Measurements from ENCODE around the gene LYPD6B.

LYPD6B gene

GRCh38 chr2:149167001-149167780 lies 128.7 kb downstream of the LYPD6B start:
- no peak for DNase-seq

DNA sequence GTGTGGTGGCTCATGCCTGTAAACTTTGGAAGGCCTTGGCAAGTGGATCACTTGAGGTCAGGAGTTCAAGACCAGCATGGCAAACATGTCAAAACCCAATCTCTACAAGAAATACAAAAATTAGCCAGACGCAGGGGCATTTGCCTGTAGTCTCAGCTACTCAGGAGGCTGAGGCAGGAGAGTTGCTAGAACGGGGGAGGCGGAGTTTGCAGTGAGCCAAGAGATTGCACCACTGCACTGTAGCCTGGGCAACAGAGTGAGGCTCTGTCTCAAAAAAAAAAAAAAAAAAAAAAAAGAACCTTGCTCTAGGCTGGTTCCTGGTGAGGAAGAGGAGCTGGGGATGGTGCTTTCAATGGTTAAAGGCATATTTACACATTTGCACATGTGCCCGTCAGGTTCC lies 129.4 kb downstream of the LYPD6B start:
- no peak for DNase-seq

DNA sequence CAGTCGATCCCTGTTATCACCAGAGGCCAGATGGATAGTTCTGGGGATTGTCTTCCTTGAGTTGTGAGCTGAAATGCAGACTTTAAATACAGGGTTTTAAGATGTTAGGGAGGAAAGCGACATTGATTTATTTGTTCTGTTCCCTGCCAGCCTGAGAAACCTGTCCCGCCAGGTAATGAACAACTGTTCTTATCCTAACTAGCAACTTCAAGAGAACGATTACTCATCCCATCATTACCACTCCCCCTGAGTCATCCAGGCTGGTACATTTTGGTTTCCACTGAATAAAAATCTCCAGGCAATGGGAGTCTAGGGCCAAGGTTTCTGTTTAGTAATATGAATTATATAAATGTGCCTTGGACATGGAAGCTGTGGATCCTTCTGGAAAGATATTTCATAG lies 131.2 kb downstream of the LYPD6B start:
- no peak for DNase-seq

- no peak for DNase-seq
These were observed 131.7 kb downstream of the LYPD6B start for GRCh38 chr2:149170156-149170555.

GRCh38 chr2:149170911-149171310 lies 132.4 kb downstream of the LYPD6B start:
- no peak for DNase-seq

GRCh38 chr2:149173220-149173619 lies 134.7 kb downstream of the LYPD6B start:
- no peak for DNase-seq

- no peak for DNase-seq
These were observed 137.5 kb downstream of the LYPD6B start for GRCh38 chr2:149175956-149176355.

- no peak for DNase-seq
These were observed 140.1 kb downstream of the LYPD6B start for GRCh38 chr2:149178612-149179011.

DNA sequence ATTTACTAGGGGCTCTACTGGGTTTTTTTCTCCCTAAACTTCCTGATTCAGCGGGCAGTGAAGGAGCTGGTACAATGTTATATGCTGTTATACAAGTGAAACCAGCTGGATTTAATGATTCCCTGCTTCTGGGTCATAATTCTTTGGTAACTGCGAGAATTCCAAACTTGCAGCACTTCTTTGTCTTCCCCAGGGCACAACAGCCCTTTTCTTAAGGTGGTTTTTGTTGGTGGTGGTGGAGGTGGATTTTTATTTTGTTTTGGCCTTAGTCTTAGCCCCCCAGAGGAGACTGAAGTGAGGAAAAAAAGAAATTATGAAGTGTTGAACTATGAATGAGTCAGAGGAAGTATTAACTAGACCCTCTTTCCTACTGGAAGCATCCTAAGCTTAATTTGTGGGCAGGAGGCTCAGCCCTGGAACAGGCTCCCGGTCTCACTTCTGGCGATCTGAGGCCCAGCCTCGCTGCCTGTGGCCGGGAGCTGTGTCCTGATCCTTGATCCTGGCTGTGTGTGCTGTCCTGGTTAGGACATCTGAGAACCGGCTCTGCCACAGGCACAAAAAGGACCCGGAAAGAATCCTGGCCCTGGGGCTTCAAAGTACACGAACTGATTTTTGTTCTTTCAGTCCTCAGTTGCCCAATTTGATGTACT lies 141.9 kb downstream of the LYPD6B start:
- DNase-seq = no peak

DNA sequence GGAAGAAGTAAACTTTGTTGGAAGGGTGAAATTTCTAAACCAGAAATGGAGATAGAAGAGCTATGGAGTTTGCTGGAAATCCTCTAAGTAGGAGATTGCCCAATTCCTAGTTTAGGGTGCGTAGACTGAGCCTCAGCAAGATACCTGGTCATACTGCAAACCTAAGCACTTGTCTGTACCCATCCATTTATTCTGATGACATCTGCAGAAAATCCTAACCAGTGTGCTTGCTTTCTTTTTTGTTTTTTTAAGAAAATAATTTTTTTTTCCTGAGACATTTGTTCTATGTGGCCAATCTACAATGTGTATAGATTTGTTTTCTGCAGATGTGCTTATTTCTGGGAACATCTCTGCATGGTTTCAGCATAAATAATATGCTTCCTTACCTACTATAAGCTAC lies 144.7 kb downstream of the LYPD6B start:
- no peak for DNase-seq

- DNase-seq = no peak
These were observed 146.5 kb downstream of the LYPD6B start for GRCh38 chr2:149184991-149185390.

DNA sequence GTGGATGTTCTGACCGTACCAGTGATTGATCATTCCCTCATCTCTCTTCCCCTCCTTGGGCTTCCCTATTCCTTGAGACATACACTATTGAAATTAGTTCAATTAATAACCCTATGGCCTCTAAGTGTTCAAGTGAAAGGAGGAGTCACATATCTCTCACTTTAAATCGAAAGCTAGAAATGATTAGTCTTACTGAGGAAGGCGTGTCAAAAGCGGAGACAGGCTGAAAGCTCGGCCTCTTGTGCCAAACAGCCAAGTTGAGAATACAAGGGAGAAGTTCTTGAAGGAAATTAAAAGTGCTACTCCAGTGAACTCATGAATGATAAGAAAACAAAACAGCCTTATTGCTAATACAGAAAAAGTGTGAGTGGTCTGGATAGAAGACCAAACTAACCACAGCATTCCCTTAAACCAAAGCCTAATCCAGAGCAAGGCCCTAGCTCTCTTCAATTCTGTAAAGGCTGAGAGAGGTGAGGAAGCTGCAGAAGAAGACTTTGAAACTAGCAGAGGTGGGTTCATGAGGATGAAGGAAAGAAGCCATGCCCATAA lies 147.5 kb downstream of the LYPD6B start:
- no peak for DNase-seq

- DNase-seq = no peak
These were observed 148.6 kb downstream of the LYPD6B start for GRCh38 chr2:149187057-149187456.

DNA sequence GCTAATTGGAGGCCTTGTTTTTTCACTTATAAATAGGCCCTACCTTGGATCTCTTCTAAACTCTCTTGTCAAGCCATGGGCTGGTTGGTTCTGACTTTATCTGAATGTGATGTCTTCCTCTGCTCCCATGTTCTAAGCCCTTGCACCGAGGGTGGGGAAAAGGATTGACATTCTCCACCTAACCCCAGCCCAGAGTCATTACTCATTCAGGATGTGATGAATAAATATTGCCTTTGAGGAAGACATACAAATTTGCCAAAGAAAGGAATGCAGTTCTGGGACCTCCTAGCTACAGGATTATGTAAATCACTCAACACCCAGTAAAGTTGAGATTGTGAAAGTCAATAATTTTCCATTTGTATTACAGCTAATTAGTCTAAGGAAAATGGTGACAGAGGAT lies 149.8 kb downstream of the LYPD6B start:
- no peak for DNase-seq

- no peak for DNase-seq
These were observed 151.3 kb downstream of the LYPD6B start for GRCh38 chr2:149189769-149190168.

GRCh38 chr2:149191915-149192314 lies 153.4 kb downstream of the LYPD6B start:
- DNase-seq = no peak

DNA sequence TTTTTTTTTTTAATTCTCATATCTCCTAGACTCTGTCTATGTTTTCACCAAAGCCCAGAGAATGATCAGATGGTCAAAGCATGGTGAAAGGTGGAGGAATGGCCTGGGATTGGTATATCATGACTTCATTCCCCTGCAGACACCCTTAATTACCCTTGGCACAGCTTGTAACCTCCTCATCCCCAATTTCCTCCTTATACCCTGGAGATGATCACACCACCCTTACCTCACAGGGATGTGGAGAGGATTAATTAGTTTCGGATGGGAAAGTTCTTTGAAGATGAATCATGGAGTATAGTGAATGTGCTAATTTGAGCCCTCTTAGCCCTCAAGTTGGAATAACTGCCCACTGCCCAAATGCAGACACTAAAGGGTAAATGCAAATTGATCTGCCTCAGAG lies 153.9 kb downstream of the LYPD6B start:
- no peak for DNase-seq

DNA sequence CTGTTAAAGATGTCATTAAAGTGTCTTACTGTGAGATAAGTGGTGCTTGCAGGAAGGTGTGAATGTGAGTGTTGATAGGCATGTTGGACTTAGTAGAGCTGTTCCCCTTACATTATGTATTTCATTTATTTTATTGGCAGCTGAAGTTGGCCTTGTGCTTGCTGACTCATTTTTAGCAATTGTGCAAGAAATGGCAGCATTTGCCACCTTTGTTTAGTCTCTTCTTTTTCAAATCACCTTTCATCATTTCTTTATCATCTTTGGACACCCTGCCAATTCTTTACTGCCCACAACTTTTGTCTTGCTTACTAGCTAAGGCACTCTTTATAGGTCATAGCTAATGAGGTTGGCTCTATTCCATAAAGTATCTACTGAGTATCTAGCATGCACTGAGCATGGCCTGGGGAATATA lies 161.6 kb downstream of the LYPD6B start:
- DNase-seq = no peak

DNA sequence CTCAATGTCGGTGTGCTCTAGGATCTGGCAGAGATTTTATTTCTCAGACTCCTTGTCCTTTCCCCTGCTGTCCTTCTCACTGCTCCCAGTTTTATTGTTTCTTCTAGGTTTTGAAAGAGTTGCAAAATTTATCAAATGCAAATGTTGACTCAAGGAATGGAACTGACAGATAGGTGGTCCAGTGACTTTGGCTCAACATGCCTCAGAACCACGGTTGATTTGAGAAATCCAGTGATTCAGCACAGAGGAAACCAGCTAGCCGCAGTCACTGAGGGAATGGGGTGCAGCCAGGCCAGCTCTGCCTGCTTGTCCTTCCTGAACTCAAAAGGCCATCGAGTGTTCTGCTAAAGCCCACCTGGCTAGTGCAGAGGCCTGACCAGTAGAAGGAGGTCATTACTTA lies 166.2 kb downstream of the LYPD6B start:
- DNase-seq = no peak

DNA sequence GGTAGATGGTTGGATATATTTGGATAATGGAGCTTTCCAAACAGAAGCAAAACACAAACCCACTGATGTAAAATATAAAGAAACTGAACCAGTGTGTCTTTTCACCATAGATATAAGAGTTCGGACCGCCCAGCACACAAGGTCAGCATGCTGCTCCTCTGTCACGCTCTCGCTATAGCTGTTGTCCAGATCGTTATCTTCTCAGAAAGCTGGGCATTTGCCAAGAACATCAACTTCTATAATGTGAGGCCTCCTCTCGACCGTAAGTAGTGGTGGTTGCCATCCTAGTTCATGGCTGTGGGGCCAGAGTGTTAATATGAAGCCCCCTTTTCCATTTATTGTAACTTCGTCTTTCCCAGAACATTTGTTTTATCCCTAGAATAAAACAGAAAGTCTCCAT lies 166.6 kb downstream of the LYPD6B start:
- no peak for DNase-seq

- DNase-seq = no peak
These were observed 175.4 kb downstream of the LYPD6B start for GRCh38 chr2:149213764-149214493.

DNA sequence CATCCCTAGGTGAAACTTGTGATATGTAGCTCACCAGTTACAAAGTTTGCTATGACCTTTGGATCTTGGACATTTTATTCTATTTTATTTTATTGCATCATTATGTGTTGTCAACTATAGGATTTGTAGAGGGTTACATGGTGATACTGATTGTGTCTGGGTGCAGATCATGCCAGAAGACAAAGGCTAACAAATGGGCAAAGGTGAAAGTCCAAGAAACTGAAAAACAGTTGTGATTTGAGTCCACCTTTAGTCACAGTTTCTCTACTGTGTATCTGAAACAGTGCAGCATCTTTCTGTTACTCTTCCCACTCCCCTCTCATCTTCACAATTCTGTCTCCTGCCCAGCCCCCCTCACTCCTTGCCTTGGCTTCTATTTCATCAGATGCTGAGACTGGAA lies 180.0 kb downstream of the LYPD6B start:
- no peak for DNase-seq

DNA sequence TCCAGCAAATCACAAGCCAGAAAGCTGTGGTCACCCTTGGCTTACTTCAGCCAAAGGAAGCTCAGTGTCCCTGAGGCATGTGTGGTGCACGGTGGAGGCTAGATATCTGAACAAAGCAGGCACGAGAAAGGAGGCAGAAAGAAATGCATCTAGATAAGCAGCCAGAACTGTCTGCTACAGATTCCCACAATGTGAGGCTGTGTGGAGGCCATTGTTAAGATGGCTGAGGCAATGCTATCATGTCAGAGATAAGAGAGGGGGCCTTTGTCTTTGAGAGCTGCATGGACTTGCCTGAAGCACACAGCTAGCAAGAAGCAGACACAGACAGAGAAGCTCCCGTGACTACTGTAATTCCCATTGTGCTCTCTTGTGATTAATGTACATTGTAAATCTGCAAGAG lies 181.4 kb downstream of the LYPD6B start:
- DNase-seq = no peak

GRCh38 chr2:149221002-149221401 lies 182.5 kb downstream of the LYPD6B start:
- DNase-seq = no peak
